GM12801 (cell line): ENCODE results near the gene TACR1.

Source experiments
- TF ChIP-seq, protein P1 (sequence below): IDR thresholded peaks from one replicate; pipeline ENCODE4 v1.5.1; 2011; ENCODE audit warnings: control low read depth; ENCODE audit not compliant: insufficient read length; ENCODE audit errors: extremely low read depth

Gene TACR1

DNA sequence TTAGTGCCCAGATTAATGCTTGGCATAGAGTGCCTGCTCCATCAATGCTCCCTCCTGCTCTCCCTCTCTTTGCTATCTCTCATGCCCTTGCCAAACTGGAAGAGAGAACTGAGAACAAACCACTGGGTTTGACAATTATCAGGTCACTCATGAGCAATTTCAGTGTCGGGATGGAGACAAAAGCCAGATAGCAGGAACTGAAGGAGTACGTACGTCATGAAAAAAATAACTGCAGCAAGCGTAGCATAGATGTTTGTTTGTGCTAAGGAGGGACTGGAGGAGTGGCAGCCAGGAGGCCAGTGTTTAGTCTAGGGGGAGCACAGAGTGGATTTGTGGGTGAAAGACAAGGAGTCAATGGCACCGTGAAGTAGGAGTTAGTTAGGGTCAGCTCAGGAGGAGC, 127.6 kb downstream of the TACR1 start:
- TF ChIP-seq, protein P1, sequence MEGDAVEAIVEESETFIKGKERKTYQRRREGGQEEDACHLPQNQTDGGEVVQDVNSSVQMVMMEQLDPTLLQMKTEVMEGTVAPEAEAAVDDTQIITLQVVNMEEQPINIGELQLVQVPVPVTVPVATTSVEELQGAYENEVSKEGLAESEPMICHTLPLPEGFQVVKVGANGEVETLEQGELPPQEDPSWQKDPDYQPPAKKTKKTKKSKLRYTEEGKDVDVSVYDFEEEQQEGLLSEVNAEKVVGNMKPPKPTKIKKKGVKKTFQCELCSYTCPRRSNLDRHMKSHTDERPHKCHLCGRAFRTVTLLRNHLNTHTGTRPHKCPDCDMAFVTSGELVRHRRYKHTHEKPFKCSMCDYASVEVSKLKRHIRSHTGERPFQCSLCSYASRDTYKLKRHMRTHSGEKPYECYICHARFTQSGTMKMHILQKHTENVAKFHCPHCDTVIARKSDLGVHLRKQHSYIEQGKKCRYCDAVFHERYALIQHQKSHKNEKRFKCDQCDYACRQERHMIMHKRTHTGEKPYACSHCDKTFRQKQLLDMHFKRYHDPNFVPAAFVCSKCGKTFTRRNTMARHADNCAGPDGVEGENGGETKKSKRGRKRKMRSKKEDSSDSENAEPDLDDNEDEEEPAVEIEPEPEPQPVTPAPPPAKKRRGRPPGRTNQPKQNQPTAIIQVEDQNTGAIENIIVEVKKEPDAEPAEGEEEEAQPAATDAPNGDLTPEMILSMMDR: no peak

GRCh38 chr2:75068546-75068945, 130.8 kb downstream of the TACR1 start:
- TF ChIP-seq, protein P1: no peak

DNA sequence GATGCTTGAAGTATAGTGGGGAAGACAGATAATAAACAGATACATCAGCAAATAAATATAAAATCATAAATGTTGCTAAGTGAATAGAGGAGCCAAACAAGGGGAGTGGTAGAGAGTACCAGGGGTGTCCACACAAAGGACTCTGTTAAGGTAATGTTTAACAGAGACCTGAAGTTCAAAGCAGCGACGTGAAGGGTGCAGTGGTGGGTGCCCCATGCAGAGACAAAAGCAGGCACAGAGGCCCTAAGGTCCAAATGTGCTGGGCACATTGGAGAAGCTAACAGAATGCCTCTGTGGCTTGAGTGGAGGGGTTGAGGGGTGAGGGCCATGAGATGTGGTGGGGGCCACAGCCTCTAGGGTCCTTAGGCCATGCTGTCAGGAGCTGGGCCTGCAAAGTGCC, 131.8 kb downstream of the TACR1 start:
- TF ChIP-seq, protein P1: no peak

DNA sequence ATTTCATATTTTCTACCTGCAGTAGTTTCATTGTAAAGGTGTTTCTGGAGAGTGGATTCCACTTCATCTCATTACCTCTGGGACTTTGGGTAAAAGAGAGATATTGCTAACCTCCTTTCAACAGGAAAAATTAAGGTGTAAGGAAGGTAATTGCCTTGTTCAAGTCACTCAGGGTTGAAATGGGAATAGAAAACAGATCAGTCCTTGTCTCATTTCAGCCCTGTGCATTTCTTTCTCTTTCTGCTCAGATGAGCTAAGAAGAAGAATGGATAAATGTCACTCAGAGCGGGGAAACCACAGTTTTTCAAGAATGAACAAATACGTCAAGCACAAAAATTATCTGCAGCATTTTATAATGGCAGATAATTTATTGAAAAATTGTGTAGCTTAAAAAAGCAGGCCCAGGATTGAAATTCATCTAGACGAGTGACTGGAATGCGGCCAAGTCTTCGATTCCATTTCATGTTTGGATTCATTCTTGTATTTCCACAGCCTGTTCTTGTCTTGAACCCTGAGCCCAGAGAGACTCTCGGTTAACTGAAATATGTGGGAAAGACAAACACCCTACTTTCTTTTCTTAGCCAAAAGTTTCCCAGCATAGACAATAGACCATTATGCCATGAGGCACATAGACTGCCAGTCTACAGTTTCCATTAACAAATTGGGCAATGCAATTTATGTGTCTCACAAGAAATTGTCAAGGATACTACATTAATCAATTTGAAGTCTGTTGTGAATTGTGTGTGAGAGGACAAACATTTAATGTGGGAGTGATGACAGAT, 133.0 kb downstream of the TACR1 start:
- TF ChIP-seq, protein P1: no peak

DNA sequence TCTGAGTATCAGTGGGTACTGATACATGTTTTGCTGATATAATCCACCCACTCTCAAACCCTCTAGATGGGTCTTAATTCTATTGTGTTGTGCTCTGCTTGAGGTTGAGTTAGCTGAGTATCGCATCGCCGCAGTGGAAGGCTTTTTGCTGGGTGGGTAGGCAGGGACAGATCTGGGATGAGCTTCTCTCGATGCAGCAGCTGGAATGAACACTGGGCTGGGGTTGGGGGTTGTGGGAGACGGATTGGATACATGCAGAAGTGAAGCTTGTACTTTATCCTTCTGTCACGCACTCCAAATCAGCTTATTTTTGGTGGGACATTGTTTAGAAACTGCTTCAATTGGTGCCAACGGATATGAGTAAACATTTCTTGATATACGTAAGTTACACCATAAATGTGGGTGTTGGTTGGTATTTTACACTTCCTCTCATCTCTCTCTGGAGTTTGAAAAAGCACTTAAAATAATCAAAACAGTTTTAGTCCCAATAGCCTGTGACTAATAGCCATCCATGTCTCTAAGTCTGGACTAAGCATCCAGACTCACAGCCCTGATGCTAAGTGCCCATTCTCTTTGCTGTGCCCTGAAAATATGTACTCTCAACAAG, 133.8 kb downstream of the TACR1 start:
- TF ChIP-seq, protein P1: no peak

DNA sequence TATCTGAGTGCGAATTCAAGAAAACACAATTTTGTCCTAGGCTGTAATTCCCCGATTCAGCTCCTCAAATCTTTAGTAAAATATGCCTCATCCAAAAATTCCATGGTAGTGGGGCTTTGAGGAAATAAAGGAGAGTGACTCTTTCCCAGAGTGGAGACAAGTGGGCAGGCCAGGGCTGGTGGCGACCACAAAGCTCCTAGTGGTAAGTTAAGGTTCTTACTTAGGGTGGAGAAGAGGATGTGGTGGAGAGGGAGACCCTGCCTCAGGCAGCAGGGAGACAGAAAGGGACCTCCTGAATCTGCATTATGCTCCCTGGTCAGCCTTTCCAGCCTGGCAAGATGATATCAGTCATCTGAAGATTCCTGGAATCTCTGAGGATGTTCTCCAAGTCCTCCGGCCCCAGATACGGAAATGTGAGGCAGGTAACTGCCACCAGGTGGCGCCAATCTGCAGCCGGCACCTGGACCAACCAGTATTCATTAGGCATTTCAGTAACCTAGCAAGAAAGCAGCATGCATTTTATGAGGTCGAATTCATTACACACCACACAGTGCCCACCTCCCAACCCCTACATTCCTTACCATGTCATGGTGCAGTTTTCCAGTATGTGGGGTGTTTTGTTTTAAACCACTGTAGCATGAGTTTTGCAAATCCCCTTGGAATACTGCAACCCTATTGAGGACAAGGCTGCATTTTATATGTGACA, 134.5 kb downstream of the TACR1 start:
- TF ChIP-seq, protein P1: peak; percentile 2

DNA sequence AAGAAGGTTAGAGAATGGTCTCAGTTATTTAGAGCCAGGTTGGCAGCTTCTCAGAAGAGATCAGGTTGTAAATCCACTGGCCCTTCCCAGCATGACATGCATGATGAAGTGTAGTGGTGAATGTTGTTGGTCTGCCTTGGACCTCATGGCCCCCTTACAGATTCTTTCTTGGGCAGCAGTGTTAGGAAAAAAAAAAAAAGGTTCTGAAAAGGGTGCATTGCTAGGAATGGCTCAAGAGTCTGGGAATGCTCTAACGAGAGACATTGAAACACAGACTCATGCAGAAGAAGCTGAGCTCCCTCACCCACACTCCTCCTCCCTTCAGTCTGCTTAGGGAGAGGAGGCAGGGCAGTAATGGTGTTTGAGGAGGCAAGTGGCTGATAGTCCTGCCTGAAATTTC, 135.4 kb downstream of the TACR1 start:
- TF ChIP-seq, protein P1: no peak
